Measurements from ENCODE around the gene VSIR. TPM values are rescaled to one million over a fixed set of nuclear protein-coding genes. Genes with fewer than 3 reads are reported as not detected.

The VSIR gene
- total RNA-seq, result 10 to 100 TPM; 18.8 to 19.7 TPM

GRCh38 chr10:71773221-71773971, at the start of gene VSIR:
VSIR (minus strand) TSS chr10:71773520; CDS start chr10:71773439, 81 bp downstream.
- Mint-ChIP-seq H3K27me3 (no peaks in the 10 kb centered on the region), H3K9me3 (no peaks in the 10 kb centered on the region), H3K36me3 (no peaks in the 10 kb centered on the region), H3K4me1 (ENCODE audit: low read depth in 2 of 2) (peaks cover 57 to 71% of the 10 kb centered on the region in 2 donors), H3K4me3 (peak within 1 kb of the TSS; percentile 79), H3K27ac (peak within 1 kb of the TSS; percentile 97 to 99)
- ATAC-seq (peak; percentile 89 to 92), DNase-seq (ENCODE audit: low spot score) (peak; percentile 94)

GRCh38 chr10:71821909-71822763, 48.8 kb upstream of the VSIR start:
- DNase-seq (ENCODE audit: low spot score) (no peak), ATAC-seq (peak; percentile 82 to 92)
- Mint-ChIP-seq H3K9me3 (no peaks in the 10 kb centered on the region), H3K27ac (peak overlapping the region in 1 of 2 donors; percentile 33), H3K4me3 (no peak overlapping the region), H3K27me3 (no peaks in the 10 kb centered on the region), H3K4me1 (ENCODE audit: low read depth in 2 of 2) (peaks cover 17 to 24% of the 10 kb centered on the region in 2 donors), H3K36me3 (peaks cover 17% of the 10 kb centered on the region)

GRCh38 chr10:71820966-71821365, 47.6 kb upstream of the VSIR start:
- H3K4me3 Mint-ChIP-seq, result no peak overlapping the region
- no peaks in the 10 kb centered on the region for H3K27me3 Mint-ChIP-seq
- H3K27ac Mint-ChIP-seq, result no peak overlapping the region
- peaks cover 17 to 24% of the 10 kb centered on the region in 2 donors for H3K4me1 Mint-ChIP-seq (ENCODE audit: low read depth in 2 of 2)
- H3K9me3 Mint-ChIP-seq, result no peaks in the 10 kb centered on the region
- ATAC-seq (no peak), DNase-seq (ENCODE audit: low spot score) (no peak)
- H3K36me3 Mint-ChIP-seq, result peaks cover 17% of the 10 kb centered on the region

DNA sequence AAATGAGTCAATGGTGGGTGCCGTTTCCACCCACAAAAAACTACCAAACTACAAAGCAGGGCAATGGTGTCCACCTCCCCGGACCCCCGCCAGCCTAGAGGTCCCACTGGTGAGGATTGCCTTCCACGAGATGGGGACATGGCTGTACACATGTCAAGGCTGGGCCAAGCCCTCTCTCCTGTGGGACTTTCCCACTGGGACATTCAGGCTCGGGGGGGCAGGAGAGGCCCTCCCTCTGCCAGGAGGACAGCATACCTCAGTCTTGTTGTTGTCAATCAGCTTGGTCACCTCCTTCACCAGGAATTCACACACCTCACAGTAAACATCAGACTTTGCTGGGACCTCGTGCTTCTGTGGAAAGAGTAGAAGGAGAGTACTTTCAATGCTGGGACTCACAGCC, 46.7 kb upstream of the VSIR start:
- H3K9me3 Mint-ChIP-seq, result no peaks in the 10 kb centered on the region
- H3K27me3 Mint-ChIP-seq, result no peaks in the 10 kb centered on the region
- no peak for DNase-seq (ENCODE audit: low spot score)
- no peak overlapping the region for H3K4me3 Mint-ChIP-seq
- H3K4me1 Mint-ChIP-seq (ENCODE audit: low read depth in 2 of 2), result peaks cover 17 to 24% of the 10 kb centered on the region in 2 donors
- peaks cover 17% of the 10 kb centered on the region for H3K36me3 Mint-ChIP-seq
- H3K27ac Mint-ChIP-seq, result no peak overlapping the region
- ATAC-seq, result no peak

DNA sequence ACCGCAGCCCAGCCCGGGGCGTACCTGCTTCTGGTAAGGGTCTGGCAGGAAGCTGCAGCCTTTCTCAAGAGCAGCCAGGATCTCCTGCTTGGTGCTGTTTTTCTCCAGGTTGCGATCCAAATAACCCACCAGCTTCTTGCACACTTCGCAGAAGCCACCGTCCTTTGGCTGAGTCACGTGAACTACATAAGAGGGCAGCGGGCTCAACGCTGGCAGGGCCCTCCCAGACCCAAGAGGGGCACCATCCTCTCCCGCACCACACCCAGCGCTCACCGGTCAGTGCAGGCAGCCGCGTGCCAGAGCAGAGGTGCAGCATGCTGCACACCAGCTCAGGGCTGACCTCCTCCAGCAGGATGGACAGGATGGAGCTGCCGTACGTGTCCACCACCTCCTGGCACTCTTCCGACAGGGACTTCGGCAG, 46.1 kb upstream of the VSIR start:
- H3K36me3 Mint-ChIP-seq, result peaks cover 17% of the 10 kb centered on the region
- H3K4me3 Mint-ChIP-seq, result no peak overlapping the region
- ATAC-seq, result no peak
- H3K4me1 Mint-ChIP-seq (ENCODE audit: low read depth in 2 of 2), result peaks cover 17 to 24% of the 10 kb centered on the region in 2 donors
- no peak overlapping the region for H3K27ac Mint-ChIP-seq
- H3K9me3 Mint-ChIP-seq, result no peaks in the 10 kb centered on the region
- DNase-seq (ENCODE audit: low spot score), result no peak
- H3K27me3 Mint-ChIP-seq, result no peaks in the 10 kb centered on the region

DNA sequence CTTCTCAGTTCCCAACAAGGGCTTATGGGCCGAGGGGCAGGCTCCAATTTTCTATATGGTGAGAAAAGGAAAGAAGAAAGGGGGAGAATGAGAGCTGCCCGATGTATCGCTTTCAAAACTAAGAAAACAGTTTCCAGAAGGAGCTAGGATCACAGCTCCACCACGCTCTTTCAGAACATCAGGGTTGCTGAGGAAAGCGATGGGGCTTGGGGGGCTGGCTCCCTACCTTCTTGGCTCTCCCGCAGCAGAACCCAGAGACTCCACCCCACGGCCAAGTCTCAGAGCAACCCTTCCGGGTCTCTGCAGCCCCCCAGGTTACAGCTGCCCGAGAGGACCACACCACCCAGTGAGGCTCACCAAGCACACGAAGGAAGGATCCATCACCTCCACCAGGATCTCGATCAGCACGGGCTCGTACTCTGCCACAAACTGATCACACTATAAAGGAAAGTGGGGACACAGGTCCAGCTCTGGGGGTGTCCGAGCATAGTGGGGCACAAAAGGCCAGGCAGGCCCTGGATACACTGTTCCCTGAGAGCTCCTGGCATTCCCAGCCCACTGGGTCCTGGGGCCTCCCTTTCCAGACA, 45.4 kb upstream of the VSIR start:
- Mint-ChIP-seq H3K27me3 (no peaks in the 10 kb centered on the region), H3K9me3 (no peaks in the 10 kb centered on the region), H3K4me1 (ENCODE audit: low read depth in 2 of 2) (peaks cover 17 to 23% of the 10 kb centered on the region in 2 donors), H3K4me3 (no peak overlapping the region), H3K36me3 (peaks cover 15% of the 10 kb centered on the region), H3K27ac (no peak overlapping the region)
- DNase-seq (ENCODE audit: low spot score), result peak; percentile 54
- no peak for ATAC-seq

GRCh38 chr10:71817831-71818655, 44.7 kb upstream of the VSIR start:
- no peaks in the 10 kb centered on the region for H3K9me3 Mint-ChIP-seq
- ATAC-seq (no peak), DNase-seq (ENCODE audit: low spot score) (peak; percentile 42)
- H3K27ac Mint-ChIP-seq, result no peak overlapping the region
- H3K27me3 Mint-ChIP-seq, result no peaks in the 10 kb centered on the region
- H3K36me3 Mint-ChIP-seq, result peaks cover 12% of the 10 kb centered on the region
- no peak overlapping the region for H3K4me3 Mint-ChIP-seq
- H3K4me1 Mint-ChIP-seq (ENCODE audit: low read depth in 2 of 2), result peaks cover 17 to 19% of the 10 kb centered on the region in 2 donors

- Mint-ChIP-seq H3K4me1 (ENCODE audit: low read depth in 2 of 2) (peaks cover 11 to 12% of the 10 kb centered on the region in 2 donors), H3K4me3 (no peak overlapping the region), H3K27me3 (no peaks in the 10 kb centered on the region), H3K27ac (no peak overlapping the region), H3K9me3 (no peaks in the 10 kb centered on the region), H3K36me3 (peaks cover 12% of the 10 kb centered on the region)
- ATAC-seq (no peak), DNase-seq (ENCODE audit: low spot score) (peak; percentile 18)
Observed at GRCh38 chr10:71816936-71817618, 43.8 kb upstream of the VSIR start.

DNA sequence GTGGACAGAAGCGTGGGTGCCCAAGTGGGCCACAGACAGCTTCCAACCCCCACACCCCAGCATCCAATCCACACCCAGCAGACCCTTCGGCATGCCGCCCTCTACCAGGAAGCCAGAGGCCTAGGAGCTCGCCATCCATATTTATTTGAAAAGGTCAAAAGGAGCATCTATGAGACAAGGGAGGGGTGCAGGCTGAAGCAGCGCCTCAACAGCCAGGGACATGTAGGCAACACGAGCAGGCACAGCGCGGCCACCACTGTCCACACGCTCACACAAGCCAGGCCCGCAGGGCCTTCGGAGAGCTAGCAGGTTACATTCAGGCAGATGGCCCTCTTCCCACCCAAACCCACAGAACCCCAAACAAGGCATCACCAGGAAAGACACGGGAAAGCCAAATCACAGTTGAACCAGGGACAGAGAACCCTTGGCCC, 43.1 kb upstream of the VSIR start:
- Mint-ChIP-seq H3K27me3 (no peaks in the 10 kb centered on the region), H3K4me3 (no peak overlapping the region), H3K36me3 (peaks cover 12% of the 10 kb centered on the region), H3K27ac (no peak overlapping the region), H3K4me1 (ENCODE audit: low read depth in 2 of 2) (peaks cover 4 to 6% of the 10 kb centered on the region in 2 donors), H3K9me3 (no peaks in the 10 kb centered on the region)
- ATAC-seq (no peak), DNase-seq (ENCODE audit: low spot score) (peak; percentile 25)

GRCh38 chr10:71815515-71816130, 42.3 kb upstream of the VSIR start:
- no peak for ATAC-seq
- peaks cover 7% of the 10 kb centered on the region for H3K36me3 Mint-ChIP-seq

DNA sequence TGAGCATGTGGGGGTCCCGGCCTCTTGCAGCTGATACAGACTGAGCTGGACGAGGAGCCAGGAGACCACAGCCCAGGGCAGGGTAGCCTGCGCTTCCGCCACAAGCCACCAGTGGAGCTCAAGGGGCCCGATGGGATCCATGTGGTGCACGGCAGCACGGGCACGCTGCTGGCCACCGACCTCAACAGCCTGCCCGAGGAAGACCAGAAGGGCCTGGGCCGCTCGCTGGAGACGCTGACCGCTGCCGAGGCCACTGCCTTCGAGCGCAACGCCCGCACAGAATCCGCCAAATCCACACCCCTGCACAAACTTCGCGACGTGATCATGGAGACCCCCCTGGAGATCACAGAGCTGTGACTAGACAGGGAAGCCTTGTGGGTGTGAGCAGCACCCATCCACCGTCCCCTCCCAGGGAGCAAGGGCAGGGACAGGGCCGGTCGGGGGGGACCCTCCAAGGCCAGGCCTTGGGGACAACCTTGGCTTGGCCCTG, 41.6 kb upstream of the VSIR start:
- Mint-ChIP-seq H3K27ac (no peak overlapping the region), H3K27me3 (no peaks in the 10 kb centered on the region), H3K4me3 (no peak overlapping the region), H3K9me3 (no peaks in the 10 kb centered on the region), H3K36me3 (peaks cover 6% of the 10 kb centered on the region), H3K4me1 (ENCODE audit: low read depth in 2 of 2) (no peaks in the 10 kb centered on the region)
- DNase-seq (ENCODE audit: low spot score), result peak; percentile 57
- ATAC-seq, result no peak

More at GRCh38 chr10:71815515-71816130, 42.3 kb upstream of the VSIR start:
- DNase-seq (ENCODE audit: low spot score), result peak; percentile 35
- no peaks in the 10 kb centered on the region for H3K9me3 Mint-ChIP-seq
- peaks cover 0 to under 1% of the 10 kb centered on the region in 2 donors for H3K4me1 Mint-ChIP-seq (ENCODE audit: low read depth in 2 of 2)
- no peak overlapping the region for H3K4me3 Mint-ChIP-seq
- H3K27me3 Mint-ChIP-seq, result no peaks in the 10 kb centered on the region
- H3K27ac Mint-ChIP-seq, result no peak overlapping the region

GRCh38 chr10:71812913-71813590, 39.7 kb upstream of the VSIR start:
- H3K36me3 Mint-ChIP-seq, result peaks cover 2% of the 10 kb centered on the region
- H3K4me1 Mint-ChIP-seq (ENCODE audit: low read depth in 2 of 2), result peaks cover 0 to 3% of the 10 kb centered on the region in 2 donors
- no peaks in the 10 kb centered on the region for H3K27me3 Mint-ChIP-seq
- peak in 1 of 2 donors; percentile 37 for ATAC-seq
- H3K9me3 Mint-ChIP-seq, result no peaks in the 10 kb centered on the region
- no peak overlapping the region for H3K27ac Mint-ChIP-seq
- DNase-seq (ENCODE audit: low spot score), result no peak
- H3K4me3 Mint-ChIP-seq, result no peak overlapping the region

All from natural killer cell treated with Interleukin-12 subunit alpha and Interleukin-12 subunit beta and Interleukin-15 and Interleukin-18, amount 100 ng/mL, for 72 hours (primary cell).